SK-N-SH (cell line): ENCODE results near the gene THADA. TPM values are rescaled to one million over a fixed set of nuclear protein-coding genes. Genes with fewer than 3 reads are reported as not detected.

Experiments used
- CTCF ChIA-PET: fragments of 300-600, 350-600 bp; formaldehyde crosslinking; extraction: SDS; loops from one replicate; lab custom pipeline; 2021; lab: Yijun Ruan, JAX
- POLR2A ChIA-PET: fragments of 350-600 bp; sonication (Branson Sonifier 250); formaldehyde crosslinking; extraction: SDS; loops from one replicate; lab custom pipeline; 2020; ENCODE audit warnings: antibody characterized with exemption, inconsistent platforms; lab: Yijun Ruan, JAX
- DNase-seq: peaks from one replicate; pipeline ENCODE4 v3.0.0; 2012
- H2AFZ ChIP-seq: fragments of 200-600 bp; sonication (generic); 2 replicates; pipeline ENCODE4 v1.8.1; 2016; ENCODE audit warnings: antibody characterized with exemption, mild to moderate bottlenecking, low read depth
- H3F3A ChIP-seq: fragments of 200-600 bp; sonication (generic); replicated peaks from 2 replicates; pipeline ENCODE3; 2016; ENCODE audit warnings: antibody characterized with exemption, mild to moderate bottlenecking; ENCODE audit not compliant: insufficient read depth
- H3K27ac ChIP-seq, 2 experiments: fragments of 200-500 bp in 1 of 2; fragments of 200-600 bp in 1 of 2; sonication (Bioruptor generic) in 1 of 2; sonication (generic), shearing (Covaris generic) in 1 of 2; 2 replicates each; pipeline versions ENCODE4 v1.5.1 to v1.6.1; 2014 to 2016; ENCODE audit warnings: low read depth in 2 of 2, inconsistent platforms in 1 of 2, low read length in 1 of 2, mild to moderate bottlenecking in 1 of 2, mixed read lengths in 1 of 2
- H3K27me3 ChIP-seq: fragments of 200-600 bp; sonication (generic), shearing (Covaris generic); 2 replicates; pipeline ENCODE4 v1.6.1; 2016; ENCODE audit warnings: mixed run types; ENCODE audit not compliant: insufficient read depth
- H3K36me3 ChIP-seq, 2 experiments: fragments of 200-500 bp in 1 of 2; fragments of 200-600 bp in 1 of 2; sonication (Bioruptor generic) in 1 of 2; sonication (generic) in 1 of 2; replicated peaks in 1 of 2; 2 replicates each; pipeline versions ENCODE3 to v1.5.1; 2014 to 2016; ENCODE audit warnings: low read length in 1 of 2, mild to moderate bottlenecking in 1 of 2; ENCODE audit not compliant: insufficient read depth in 2 of 2, control insufficient read depth in 1 of 2
- H3K4me1 ChIP-seq, 2 experiments: fragments of 200-500 bp in 1 of 2; fragments of 200-600 bp in 1 of 2; sonication (Bioruptor generic) in 1 of 2; sonication (generic), shearing (Covaris generic) in 1 of 2; 2 replicates each; pipeline versions ENCODE4 v1.5.1 to v1.6.1; 2014 to 2016; ENCODE audit warnings: low read depth in 1 of 2, low read length in 1 of 2, mixed run types in 1 of 2; ENCODE audit not compliant: insufficient read depth in 2 of 2, control insufficient read depth in 1 of 2
- H3K4me2 ChIP-seq: fragments of 200-600 bp; sonication (generic), shearing (Covaris generic); 2 replicates; pipeline ENCODE4 v1.6.1; 2017; ENCODE audit warnings: mixed run types
- H3K4me3 ChIP-seq, 2 experiments: fragments of 200-500 bp in 1 of 2; fragments of 200-600 bp in 1 of 2; sonication (Bioruptor generic) in 1 of 2; sonication (generic), shearing (Covaris generic) in 1 of 2; 2 replicates each; pipeline versions ENCODE4 v1.5.1 to v1.8.1; 2014 to 2016; ENCODE audit warnings: low read depth in 2 of 2, inconsistent platforms in 1 of 2, low read length in 1 of 2, mild to moderate bottlenecking in 1 of 2, mixed read lengths in 1 of 2, moderate library complexity in 1 of 2
- H3K79me2 ChIP-seq: fragments of 200-600 bp; sonication (generic); 2 replicates; pipeline ENCODE4 v1.8.1; 2017; ENCODE audit warnings: mild to moderate bottlenecking; ENCODE audit not compliant: insufficient read depth
- H3K9ac ChIP-seq: fragments of 200-600 bp; sonication (generic); 2 replicates; pipeline ENCODE4 v1.6.1; 2017; ENCODE audit warnings: mixed run types
- H3K9me2 ChIP-seq: fragments of 200-600 bp; sonication (generic); 2 replicates; pipeline ENCODE4 v1.6.1; 2017; ENCODE audit warnings: mixed run types
- H3K9me3 ChIP-seq: fragments of 200-600 bp; sonication (generic); 2 replicates; pipeline ENCODE4 v1.6.1; 2017; ENCODE audit warnings: mixed run types, mild to moderate bottlenecking, moderate library complexity
- H4K20me1 ChIP-seq: fragments of 200-600 bp; sonication (generic); 2 replicates; pipeline ENCODE4 v1.6.1; 2017; ENCODE audit warnings: mild to moderate bottlenecking, mixed run types; ENCODE audit not compliant: insufficient read depth
- ELF1 ChIP-seq: IDR thresholded peaks from 2 replicates; pipeline ENCODE4 v1.4.0; 2012
- EP300 ChIP-seq, 2 experiments: IDR thresholded peaks; 2 replicates each; pipeline versions ENCODE4 v1.4.0 to v1.6.1; 2012; ENCODE audit warnings: borderline replicate concordance in 1 of 2, low read depth in 1 of 2, low read length in 1 of 2
- EZH2phosphoT487 ChIP-seq: fragments of 200-600 bp; sonication (generic); IDR thresholded peaks from 2 replicates; pipeline ENCODE4 v1.6.1; 2017; ENCODE audit warnings: low read depth, mixed run types, mild to moderate bottlenecking, antibody characterized with exemption, moderate library complexity, borderline replicate concordance
- FOSL2 ChIP-seq: IDR thresholded peaks from 2 replicates; pipeline ENCODE4 v1.4.0; 2012; ENCODE audit warnings: low read depth, mild to moderate bottlenecking, moderate library complexity, borderline replicate concordance
- FOXM1 ChIP-seq: IDR thresholded peaks from 2 replicates; pipeline ENCODE4 v1.4.0; 2012; ENCODE audit warnings: low read depth, mild to moderate bottlenecking
- GATA2 ChIP-seq: sonication (generic); formaldehyde crosslinking; IDR thresholded peaks from 2 replicates; pipeline ENCODE4 v1.5.0; 2020; ENCODE audit warnings: mild to moderate bottlenecking, missing genetic modification reagents
- JUND ChIP-seq: IDR thresholded peaks from 2 replicates; pipeline ENCODE4 v1.4.0; 2012
- NFIC ChIP-seq: IDR thresholded peaks from 2 replicates; pipeline ENCODE4 v1.4.0; 2012; ENCODE audit warnings: borderline replicate concordance
- NRF1 ChIP-seq: IDR thresholded peaks from 2 replicates; pipeline ENCODE4 v1.6.1; 2012; ENCODE audit warnings: low read depth, mild to moderate bottlenecking, low read length
- POLR2AphosphoS5 ChIP-seq: IDR thresholded peaks from 2 replicates; pipeline ENCODE4 v1.6.1; 2012; ENCODE audit warnings: low read depth, low read length
- RFX5 ChIP-seq: IDR thresholded peaks from 2 replicates; pipeline ENCODE4 v1.6.1; 2012; ENCODE audit warnings: mild to moderate bottlenecking, improper control_type of control experiment, low read length
- RXRA ChIP-seq: IDR thresholded peaks from 2 replicates; pipeline ENCODE4 v1.4.0; 2012; ENCODE audit warnings: low read depth, mild to moderate bottlenecking, borderline replicate concordance
- SIN3A ChIP-seq: IDR thresholded peaks from 2 replicates; pipeline ENCODE4 v1.6.1; 2012; ENCODE audit warnings: low read depth, mild to moderate bottlenecking, low read length, moderate library complexity, borderline replicate concordance
- TAF1 ChIP-seq: IDR thresholded peaks from 2 replicates; pipeline ENCODE4 v1.6.1; 2012; ENCODE audit warnings: low read depth, mild to moderate bottlenecking, low read length, moderate library complexity, borderline replicate concordance
- TEAD4 ChIP-seq: IDR thresholded peaks from 2 replicates; pipeline ENCODE4 v1.4.0; 2012; ENCODE audit warnings: mild to moderate bottlenecking, borderline replicate concordance; ENCODE audit not compliant: insufficient read depth
- WGBS: methylation state at CpG from one replicate; pipeline ENCODE4 v1.1.6; 2017; ENCODE audit warnings: low lambda C conversion rate; 5-methylcytosine and 5-hydroxymethylcytosine counted together
- polyA plus RNA-seq, 3 experiments: library from polyadenylated mRNA; depleted of rRNA; stranded (reverse); fragments of >200 nt; gene quantifications; 2 replicates each; pipeline ENCODE4 v1.2.3, GENCODE V29; 2012
- TF ChIP-seq, protein P1 (sequence below): fragments of 200-600 bp; sonication (generic); IDR thresholded peaks from 2 replicates; pipeline ENCODE4 v1.6.1; 2017; ENCODE audit warnings: antibody characterized with exemption, mild to moderate bottlenecking, moderate library complexity
- TF ChIP-seq, protein P2 (sequence below): IDR thresholded peaks from 2 replicates; pipeline ENCODE4; 2012
- TF ChIP-seq, protein P3 (sequence below): IDR thresholded peaks from 2 replicates; pipeline ENCODE4 v1.6.1; 2012; ENCODE audit warnings: mild to moderate bottlenecking, low read depth, low read length, moderate library complexity
- TF ChIP-seq, protein P4 (sequence below): fragments of 150-350 bp; IDR thresholded peaks from 2 replicates; pipeline ENCODE4 v1.6.1; 2016; ENCODE audit warnings: mild to moderate bottlenecking, low read depth, low read length
- TF ChIP-seq, protein P5 (sequence below): IDR thresholded peaks from 2 replicates; pipeline ENCODE4 v1.4.0; 2012; ENCODE audit warnings: low read depth, borderline replicate concordance

The THADA gene
- polyA plus RNA-seq, 1 of the 3 experiments (the other 2 are of a cell fraction): 25.6 TPM

DNA sequence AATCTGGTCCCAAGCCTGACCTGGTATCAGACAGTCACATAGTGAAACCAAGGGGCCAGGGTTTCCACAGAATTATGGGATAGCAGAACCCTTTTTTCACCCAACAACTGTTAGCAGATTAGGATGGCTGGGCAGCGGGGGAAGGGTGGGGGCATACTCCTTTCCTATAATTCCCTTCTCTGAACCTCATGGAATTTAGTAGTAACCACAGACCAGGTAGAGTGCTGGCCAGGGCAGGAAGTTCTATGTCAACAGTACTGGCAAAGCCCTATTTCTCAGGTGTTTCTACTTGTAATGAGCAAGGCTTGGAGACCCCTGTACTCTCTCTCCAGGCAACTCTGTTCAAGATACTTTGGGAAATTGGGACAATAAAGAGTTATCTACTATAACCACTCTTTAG, 174.6 kb downstream of the THADA start:
- POLR2A ChIA-PET: no interaction called here
- Histone ChIP-seq H3K27me3 (no peaks in the 10 kb centered on the region), H3K9ac (no peak overlapping the region), H3K9me3 (no peaks in the 10 kb centered on the region), H3K36me3 (peaks cover 2 to 4% of the 10 kb centered on the region in 2 experiments), H3F3A (peaks cover 13% of the 10 kb centered on the region), H3K4me1 (peaks cover 28 to 47% of the 10 kb centered on the region in 2 experiments), H3K4me2 (no peak overlapping the region), H3K79me2 (no peaks in the 10 kb centered on the region), H2AFZ (no peak overlapping the region), H3K27ac (peak overlapping the region in 1 of 2 experiments; percentile 83; a peak in 2 of 4 replicates), H3K4me3 (no peak overlapping the region), H4K20me1 (no peaks in the 10 kb centered on the region), H3K9me2 (no peaks in the 10 kb centered on the region)
- CTCF ChIA-PET: interaction anchor here (1.1 to 1.5 kb wide), 2 partner anchors 11 to 12 kb away, joined by 3 to 5 read pairs; no protein-coding TSS in a partner anchor
- DNase-seq: no peak
- WGBS: 100% methylated on average over 1 of the region's 1 CpG
- TF ChIP-seq FOXM1: no peak
- no peak for TF ChIP-seq TAF1
- TF ChIP-seq ELF1: no peak
- TF ChIP-seq RXRA: no peak
- TF ChIP-seq, protein P1, sequence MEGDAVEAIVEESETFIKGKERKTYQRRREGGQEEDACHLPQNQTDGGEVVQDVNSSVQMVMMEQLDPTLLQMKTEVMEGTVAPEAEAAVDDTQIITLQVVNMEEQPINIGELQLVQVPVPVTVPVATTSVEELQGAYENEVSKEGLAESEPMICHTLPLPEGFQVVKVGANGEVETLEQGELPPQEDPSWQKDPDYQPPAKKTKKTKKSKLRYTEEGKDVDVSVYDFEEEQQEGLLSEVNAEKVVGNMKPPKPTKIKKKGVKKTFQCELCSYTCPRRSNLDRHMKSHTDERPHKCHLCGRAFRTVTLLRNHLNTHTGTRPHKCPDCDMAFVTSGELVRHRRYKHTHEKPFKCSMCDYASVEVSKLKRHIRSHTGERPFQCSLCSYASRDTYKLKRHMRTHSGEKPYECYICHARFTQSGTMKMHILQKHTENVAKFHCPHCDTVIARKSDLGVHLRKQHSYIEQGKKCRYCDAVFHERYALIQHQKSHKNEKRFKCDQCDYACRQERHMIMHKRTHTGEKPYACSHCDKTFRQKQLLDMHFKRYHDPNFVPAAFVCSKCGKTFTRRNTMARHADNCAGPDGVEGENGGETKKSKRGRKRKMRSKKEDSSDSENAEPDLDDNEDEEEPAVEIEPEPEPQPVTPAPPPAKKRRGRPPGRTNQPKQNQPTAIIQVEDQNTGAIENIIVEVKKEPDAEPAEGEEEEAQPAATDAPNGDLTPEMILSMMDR: no peak
- TF ChIP-seq GATA2 (CRISPR knock-in tag): no peak
- TF ChIP-seq NRF1: no peak
- TF ChIP-seq SIN3A: no peak
- TF ChIP-seq, protein P2, sequence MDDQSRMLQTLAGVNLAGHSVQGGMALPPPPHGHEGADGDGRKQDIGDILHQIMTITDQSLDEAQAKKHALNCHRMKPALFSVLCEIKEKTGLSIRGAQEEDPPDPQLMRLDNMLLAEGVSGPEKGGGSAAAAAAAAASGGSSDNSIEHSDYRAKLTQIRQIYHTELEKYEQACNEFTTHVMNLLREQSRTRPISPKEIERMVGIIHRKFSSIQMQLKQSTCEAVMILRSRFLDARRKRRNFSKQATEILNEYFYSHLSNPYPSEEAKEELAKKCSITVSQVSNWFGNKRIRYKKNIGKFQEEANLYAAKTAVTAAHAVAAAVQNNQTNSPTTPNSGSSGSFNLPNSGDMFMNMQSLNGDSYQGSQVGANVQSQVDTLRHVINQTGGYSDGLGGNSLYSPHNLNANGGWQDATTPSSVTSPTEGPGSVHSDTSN: no peak
- TF ChIP-seq, protein P3, sequence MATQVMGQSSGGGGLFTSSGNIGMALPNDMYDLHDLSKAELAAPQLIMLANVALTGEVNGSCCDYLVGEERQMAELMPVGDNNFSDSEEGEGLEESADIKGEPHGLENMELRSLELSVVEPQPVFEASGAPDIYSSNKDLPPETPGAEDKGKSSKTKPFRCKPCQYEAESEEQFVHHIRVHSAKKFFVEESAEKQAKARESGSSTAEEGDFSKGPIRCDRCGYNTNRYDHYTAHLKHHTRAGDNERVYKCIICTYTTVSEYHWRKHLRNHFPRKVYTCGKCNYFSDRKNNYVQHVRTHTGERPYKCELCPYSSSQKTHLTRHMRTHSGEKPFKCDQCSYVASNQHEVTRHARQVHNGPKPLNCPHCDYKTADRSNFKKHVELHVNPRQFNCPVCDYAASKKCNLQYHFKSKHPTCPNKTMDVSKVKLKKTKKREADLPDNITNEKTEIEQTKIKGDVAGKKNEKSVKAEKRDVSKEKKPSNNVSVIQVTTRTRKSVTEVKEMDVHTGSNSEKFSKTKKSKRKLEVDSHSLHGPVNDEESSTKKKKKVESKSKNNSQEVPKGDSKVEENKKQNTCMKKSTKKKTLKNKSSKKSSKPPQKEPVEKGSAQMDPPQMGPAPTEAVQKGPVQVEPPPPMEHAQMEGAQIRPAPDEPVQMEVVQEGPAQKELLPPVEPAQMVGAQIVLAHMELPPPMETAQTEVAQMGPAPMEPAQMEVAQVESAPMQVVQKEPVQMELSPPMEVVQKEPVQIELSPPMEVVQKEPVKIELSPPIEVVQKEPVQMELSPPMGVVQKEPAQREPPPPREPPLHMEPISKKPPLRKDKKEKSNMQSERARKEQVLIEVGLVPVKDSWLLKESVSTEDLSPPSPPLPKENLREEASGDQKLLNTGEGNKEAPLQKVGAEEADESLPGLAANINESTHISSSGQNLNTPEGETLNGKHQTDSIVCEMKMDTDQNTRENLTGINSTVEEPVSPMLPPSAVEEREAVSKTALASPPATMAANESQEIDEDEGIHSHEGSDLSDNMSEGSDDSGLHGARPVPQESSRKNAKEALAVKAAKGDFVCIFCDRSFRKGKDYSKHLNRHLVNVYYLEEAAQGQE: no peak
- no peak for TF ChIP-seq EZH2phosphoT487
- TF ChIP-seq JUND: no peak
- TF ChIP-seq, protein P4, sequence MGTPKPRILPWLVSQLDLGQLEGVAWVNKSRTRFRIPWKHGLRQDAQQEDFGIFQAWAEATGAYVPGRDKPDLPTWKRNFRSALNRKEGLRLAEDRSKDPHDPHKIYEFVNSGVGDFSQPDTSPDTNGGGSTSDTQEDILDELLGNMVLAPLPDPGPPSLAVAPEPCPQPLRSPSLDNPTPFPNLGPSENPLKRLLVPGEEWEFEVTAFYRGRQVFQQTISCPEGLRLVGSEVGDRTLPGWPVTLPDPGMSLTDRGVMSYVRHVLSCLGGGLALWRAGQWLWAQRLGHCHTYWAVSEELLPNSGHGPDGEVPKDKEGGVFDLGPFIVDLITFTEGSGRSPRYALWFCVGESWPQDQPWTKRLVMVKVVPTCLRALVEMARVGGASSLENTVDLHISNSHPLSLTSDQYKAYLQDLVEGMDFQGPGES: no peak
- TF ChIP-seq, protein P5, sequence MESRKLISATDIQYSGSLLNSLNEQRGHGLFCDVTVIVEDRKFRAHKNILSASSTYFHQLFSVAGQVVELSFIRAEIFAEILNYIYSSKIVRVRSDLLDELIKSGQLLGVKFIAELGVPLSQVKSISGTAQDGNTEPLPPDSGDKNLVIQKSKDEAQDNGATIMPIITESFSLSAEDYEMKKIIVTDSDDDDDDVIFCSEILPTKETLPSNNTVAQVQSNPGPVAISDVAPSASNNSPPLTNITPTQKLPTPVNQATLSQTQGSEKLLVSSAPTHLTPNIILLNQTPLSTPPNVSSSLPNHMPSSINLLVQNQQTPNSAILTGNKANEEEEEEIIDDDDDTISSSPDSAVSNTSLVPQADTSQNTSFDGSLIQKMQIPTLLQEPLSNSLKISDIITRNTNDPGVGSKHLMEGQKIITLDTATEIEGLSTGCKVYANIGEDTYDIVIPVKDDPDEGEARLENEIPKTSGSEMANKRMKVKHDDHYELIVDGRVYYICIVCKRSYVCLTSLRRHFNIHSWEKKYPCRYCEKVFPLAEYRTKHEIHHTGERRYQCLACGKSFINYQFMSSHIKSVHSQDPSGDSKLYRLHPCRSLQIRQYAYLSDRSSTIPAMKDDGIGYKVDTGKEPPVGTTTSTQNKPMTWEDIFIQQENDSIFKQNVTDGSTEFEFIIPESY: no peak
- TF ChIP-seq RFX5: no peak
- TF ChIP-seq NFIC: no peak
- TF ChIP-seq TEAD4: no peak
- no peak for TF ChIP-seq FOSL2
- TF ChIP-seq EP300 (IDR thresholded peaks at IDR 0.05; ENCODE audit: borderline replicate concordance in 1 of 2, low read depth in 1 of 2, low read length in 1 of 2): no peak
- TF ChIP-seq POLR2AphosphoS5: no peak
